Measurements from ENCODE around the gene ONECUT3. TPM values are rescaled to one million over a fixed set of nuclear protein-coding genes. Genes with fewer than 3 reads are reported as not detected.

Gene ONECUT3
- total and polyA plus RNA-seq, 10 of the 15 experiments (the other 5 are each of a cell fraction or from before 2014, with no cell fraction given) = not detected

GRCh38 chr19:1818549-1819195, 65.4 kb downstream of the ONECUT3 start:
- ATAC-seq (no peak), DNase-seq (ENCODE audit: low read depth, low spot score) (no peak), FAIRE-seq (no peak)
- H3K79me2 ChIP-seq (ENCODE audit: control insufficient read depth, insufficient read depth, low read length) = no peaks in the 10 kb centered on the region
- H2AFZ ChIP-seq (ENCODE audit: control insufficient read depth, low read depth, low read length) = no peak overlapping the region
- POLR2A ChIA-PET = no interaction called here
- in situ Hi-C loops (cut with MboI) = no loop called here
- H4K20me1 ChIP-seq (ENCODE audit: control insufficient read depth, insufficient read depth) = no peaks in the 10 kb centered on the region
- H3K27ac ChIP-seq (ENCODE audit: control insufficient read depth, insufficient read depth) = no peak overlapping the region
- TF ChIP-seq IRF5 (IDR thresholded peaks at IDR 0.05; ENCODE audit: borderline replicate concordance) = no peak
- no peak for TF ChIP-seq CUX1 (IDR thresholded peaks at IDR 0.05; ENCODE audit: insufficient replicate concordance, low read depth, low read length)
- no peak for TF ChIP-seq IKZF2 (IDR thresholded peaks at IDR 0.05)
- peak; percentile 30; the same call in 1 of the 2 replicates for TF ChIP-seq POLR2A (IDR thresholded peaks at IDR 0.05; ENCODE audit: low read depth, low read length)
- no peak for TF ChIP-seq CBX5 (IDR thresholded peaks at IDR 0.05; ENCODE audit: low read depth)
- no peak for TF ChIP-seq ZSCAN29 (IDR thresholded peaks at IDR 0.05)
- no peak for TF ChIP-seq RBBP5 (conservative IDR thresholded peaks at IDR 0.05)
- no peak for TF ChIP-seq RELA (IDR thresholded peaks at IDR 0.05; ENCODE audit: borderline replicate concordance, partially characterized antibody)
- CTCF ChIA-PET = no interaction called here
- SMC1A ChIA-PET (ENCODE audit: uncharacterized antibody, unreplicated experiment) = no interaction called here
- RAD21 ChIA-PET (ENCODE audit: unreplicated experiment) = no interaction called here
- H3K9ac ChIP-seq (ENCODE audit: control insufficient read depth, insufficient read depth, low read length) = no peak overlapping the region
- H3K4me3 ChIP-seq = no peak overlapping the region
- BruUV-seq (replicated peaks) = no TSS peak
- H3K36me3 ChIP-seq (ENCODE audit: control insufficient read depth in 2 of 2, insufficient read depth in 2 of 2, low read length in 1 of 2) = peaks cover 6 to 38% of the 10 kb centered on the region in 2 experiments; a peak in 3 of 4 replicates
- H3K4me2 ChIP-seq (ENCODE audit: control insufficient read depth, insufficient read depth) = no peak overlapping the region
- WGBS (ENCODE audit: insufficient coverage, insufficient replicate concordance, low lambda C conversion rate, missing lambda C conversion rate) = 79% methylated on average over 30 of the region's 33 CpGs
- H3K9me3 ChIP-seq (replicated peaks; ENCODE audit: control insufficient read depth, insufficient read depth, low read length) = no peaks in the 10 kb centered on the region
- intact Hi-C loops (cut with micrococcal nuclease; ENCODE audit: unreplicated experiment) = no loop called here
- no peaks in the 10 kb centered on the region for H3K4me1 ChIP-seq (ENCODE audit: control insufficient read depth, insufficient read depth, low read length)
- H3K27me3 ChIP-seq (replicated peaks in 1 of 2; ENCODE audit: control insufficient read depth in 2 of 2, insufficient read depth in 2 of 2, low read length in 1 of 2) = no peaks in the 10 kb centered on the region
